Liver (tissue), 9 donors: ENCODE measurements around the gene PTPRN2. TPM values are rescaled to one million over a fixed set of nuclear protein-coding genes. Genes with fewer than 3 reads are reported as not detected.

Experiments
- DNase-seq: peaks from one replicate; pipeline ENCODE4 v3.0.0-alpha.2; 2017; ENCODE audit warnings: low spot score
- H3K27ac ChIP-seq, 2 donors: one replicate each; pipeline ENCODE4 v1.7.0; 2013; ENCODE audit warnings: inconsistent platforms in 2 of 2, low read length in 2 of 2, control low read depth in 1 of 2, low read depth in 1 of 2, mild to moderate bottlenecking in 1 of 2
- H3K27me3 ChIP-seq, 4 donors: one replicate each; pipeline versions ENCODE4 v1.6.1 to v1.7.0; 2013; ENCODE audit warnings: low read length in 3 of 4, inconsistent platforms in 1 of 4, mild to moderate bottlenecking in 1 of 4, moderate library complexity in 1 of 4; ENCODE audit not compliant: control insufficient read depth in 4 of 4, insufficient read depth in 4 of 4
- H3K36me3 ChIP-seq, 4 donors: one replicate each; pipeline versions ENCODE4 v1.6.1 to v1.7.0; 2013; ENCODE audit warnings: low read length in 3 of 4, mild to moderate bottlenecking in 3 of 4, low read depth in 1 of 4, moderate library complexity in 1 of 4; ENCODE audit not compliant: control insufficient read depth in 4 of 4, insufficient read depth in 3 of 4
- H3K4me1 ChIP-seq, 4 donors: one replicate each; pipeline versions ENCODE4 v1.6.1 to v1.7.0; 2013; ENCODE audit warnings: low read length in 3 of 4, mild to moderate bottlenecking in 3 of 4, moderate library complexity in 1 of 4; ENCODE audit not compliant: control insufficient read depth in 4 of 4, insufficient read depth in 4 of 4
- H3K4me3 ChIP-seq, 3 donors: one replicate each; pipeline versions ENCODE4 v1.6.1 to v1.7.0; 2013; ENCODE audit warnings: low read length in 3 of 3, control low read depth in 1 of 3, low read depth in 1 of 3, mild to moderate bottlenecking in 1 of 3
- H3K9ac ChIP-seq, 2 donors: one replicate each; pipeline ENCODE4 v1.7.0; 2013; ENCODE audit warnings: low read length in 2 of 2, mild to moderate bottlenecking in 2 of 2, moderate library complexity in 2 of 2, control low read depth in 1 of 2, low read depth in 1 of 2
- H3K9me3 ChIP-seq, 4 donors: one replicate each; pipeline versions ENCODE4 v1.6.1 to v1.7.0; 2013; ENCODE audit warnings: low read length in 3 of 4; ENCODE audit not compliant: control insufficient read depth in 4 of 4
- ATF3 ChIP-seq: IDR thresholded peaks from 2 replicates; pipeline ENCODE4 v1.6.1; 2016; ENCODE audit warnings: antibody characterized with exemption
- CTCF ChIP-seq: fragments of 150-350 bp; IDR thresholded peaks from 2 replicates; pipeline ENCODE4 v1.5.1; 2017; ENCODE audit warnings: improper control_type of control experiment, low read depth, low read length; ENCODE audit not compliant: missing input control
- EGR1 ChIP-seq, 2 donors: IDR thresholded peaks; 2 replicates each; pipeline ENCODE4 v1.6.1; 2016 to 2018; ENCODE audit warnings: antibody characterized with exemption in 2 of 2, low read depth in 2 of 2
- FOXA1 ChIP-seq: IDR thresholded peaks from 2 replicates; pipeline ENCODE4 v1.6.1; 2016; ENCODE audit warnings: antibody characterized with exemption
- FOXA2 ChIP-seq: IDR thresholded peaks from 2 replicates; pipeline ENCODE4 v1.6.1; 2016; ENCODE audit warnings: antibody characterized with exemption
- GABPA ChIP-seq, 2 donors: IDR thresholded peaks in 1 of 2; conservative IDR thresholded peaks in 1 of 2; 2 replicates each; pipeline ENCODE4 v1.6.1; 2016; ENCODE audit warnings: antibody characterized with exemption in 2 of 2, mild to moderate bottlenecking in 1 of 2, moderate library complexity in 1 of 2
- HNF4A ChIP-seq, 2 donors: conservative IDR thresholded peaks; 2 replicates each; pipeline ENCODE4 v1.6.1; 2016; ENCODE audit warnings: antibody characterized with exemption in 2 of 2, mild to moderate bottlenecking in 2 of 2
- HNF4G ChIP-seq: IDR thresholded peaks from 2 replicates; pipeline ENCODE4 v1.6.1; 2016; ENCODE audit warnings: antibody characterized with exemption
- JUND ChIP-seq, 2 donors: IDR thresholded peaks; 2 replicates each; pipeline ENCODE4 v1.6.1; 2016; ENCODE audit warnings: antibody characterized with exemption in 2 of 2
- MAX ChIP-seq: IDR thresholded peaks from 2 replicates; pipeline ENCODE4 v1.6.1; 2016; ENCODE audit warnings: antibody characterized with exemption
- NR2F2 ChIP-seq: IDR thresholded peaks from 2 replicates; pipeline ENCODE4 v1.6.1; 2016; ENCODE audit warnings: antibody characterized with exemption
- RAD21 ChIP-seq, 2 donors: IDR thresholded peaks; 2 replicates each; pipeline ENCODE4 v1.6.1; 2016; ENCODE audit warnings: antibody characterized with exemption in 2 of 2, mild to moderate bottlenecking in 2 of 2
- REST ChIP-seq: IDR thresholded peaks from 2 replicates; pipeline ENCODE4 v1.6.1; 2016; ENCODE audit warnings: antibody characterized with exemption, mild to moderate bottlenecking
- RXRA ChIP-seq, 2 donors: IDR thresholded peaks; 2 replicates each; pipeline ENCODE4 v1.6.1; 2017 to 2018; ENCODE audit warnings: antibody characterized with exemption in 2 of 2, mild to moderate bottlenecking in 1 of 2
- SP1 ChIP-seq: IDR thresholded peaks from 2 replicates; pipeline ENCODE4 v1.6.1; 2018; ENCODE audit warnings: antibody characterized with exemption, mild to moderate bottlenecking
- TAF1 ChIP-seq: conservative IDR thresholded peaks from 2 replicates; pipeline ENCODE4 v1.6.1; 2016; ENCODE audit warnings: antibody characterized with exemption, mild to moderate bottlenecking
- YY1 ChIP-seq: IDR thresholded peaks from 2 replicates; pipeline ENCODE4 v1.6.1; 2016; ENCODE audit warnings: antibody characterized with exemption, mild to moderate bottlenecking
- ZBTB33 ChIP-seq: IDR thresholded peaks from 2 replicates; pipeline ENCODE4 v1.6.1; 2016; ENCODE audit warnings: antibody characterized with exemption
- WGBS: extraction: QIAGEN DNeasy Blood & Tissue Kit; methylation state at CpG from one replicate; pipeline ENCODE4 v1.1.7; 2013; 5-methylcytosine and 5-hydroxymethylcytosine counted together
- polyA plus RNA-seq, 2 donors: library from polyadenylated mRNA; stranded (reverse) in 1 of 2; unstranded in 1 of 2; fragments of 200-250 nt in 1 of 2; fragments of >200 nt in 1 of 2; fragmentation: Nextera tagmentation in 1 of 2; extraction: Ambion mirVana in 1 of 2; gene quantifications; one replicate each; pipeline versions ENCODE4 v1.2.1 to v1.2.3, GENCODE V29; 2013 to 2015
- total RNA-seq, 2 donors: library from RNA; depleted of rRNA; stranded (reverse); fragments of >200 nt; gene quantifications; one replicate each; pipeline ENCODE4 v1.2.3, GENCODE V29; 2014
- donor health status: healthy.
- donor health status: healthy.
- donor health status: healthy.
- donor health status: healthy.
- donor health status: healthy.

Gene PTPRN2
- total and polyA plus RNA-seq, 4 donors, result 0.75 to 1.9 (median 1.1) TPM

GRCh38 chr7:157617401-157617800 lies 970.2 kb downstream of the PTPRN2 start (continued):
- no peak for TF ChIP-seq SP1
- TF ChIP-seq FOXA1, result no peak

GRCh38 chr7:157616931-157617330 lies 970.7 kb downstream of the PTPRN2 start:
- TF ChIP-seq CTCF, result no peak
- TF ChIP-seq RXRA (IDR thresholded peaks at IDR 0.05), result no peak
- no peak for TF ChIP-seq EGR1 (IDR thresholded peaks at IDR 0.05; ENCODE audit: low read depth in 2 of 2)
- no peak for TF ChIP-seq SP1
- TF ChIP-seq JUND (IDR thresholded peaks at IDR 0.05), result no peak
- no peak for TF ChIP-seq HNF4A (conservative IDR thresholded peaks at IDR 0.05)
- no peak for TF ChIP-seq NR2F2
- no peak for TF ChIP-seq GABPA (IDR thresholded peaks at IDR 0.05 in 1 of 2, conservative IDR thresholded peaks at IDR 0.05 in 1 of 2)
- TF ChIP-seq ATF3, result no peak
- TF ChIP-seq FOXA1, result no peak
- no peak for TF ChIP-seq MAX
- TF ChIP-seq YY1, result no peak
- TF ChIP-seq FOXA2, result no peak
- Histone ChIP-seq H3K27ac (no peak overlapping the region), H3K9ac (no peak overlapping the region), H3K9me3 (peaks cover 0 to 3% (median 0%) of the 10 kb centered on the region in 4 donors), H3K36me3 (peaks cover 0 to 1% (median 0%) of the 10 kb centered on the region in 4 donors), H3K4me3 (no peak overlapping the region), H3K27me3 (peaks cover 0 to 3% (median 0%) of the 10 kb centered on the region in 4 donors), H3K4me1 (peaks cover 0 to 4% (median 1%) of the 10 kb centered on the region in 4 donors)
- 92% methylated on average over 21 of the region's 21 CpGs for WGBS
- no peak for DNase-seq

- Histone ChIP-seq H3K9me3 (peaks cover 0 to 3% (median 0%) of the 10 kb centered on the region in 4 donors), H3K27ac (no peak overlapping the region), H3K9ac (no peak overlapping the region), H3K27me3 (peaks cover 0 to 2% (median 0%) of the 10 kb centered on the region in 4 donors), H3K36me3 (peaks cover 0 to 1% (median 0%) of the 10 kb centered on the region in 4 donors), H3K4me3 (no peak overlapping the region), H3K4me1 (peaks cover 0 to 4% (median 1%) of the 10 kb centered on the region in 4 donors)
- TF ChIP-seq FOXA2 (no peak), SP1 (no peak), RAD21 (IDR thresholded peaks at IDR 0.05) (no peak), EGR1 (IDR thresholded peaks at IDR 0.05; ENCODE audit: low read depth in 2 of 2) (no peak), RXRA (IDR thresholded peaks at IDR 0.05) (no peak), ATF3 (no peak), NR2F2 (no peak), MAX (no peak), TAF1 (no peak), GABPA (IDR thresholded peaks at IDR 0.05 in 1 of 2, conservative IDR thresholded peaks at IDR 0.05 in 1 of 2) (no peak), REST (no peak), JUND (IDR thresholded peaks at IDR 0.05) (no peak), CTCF (no peak), FOXA1 (no peak), ZBTB33 (no peak), YY1 (no peak), HNF4A (conservative IDR thresholded peaks at IDR 0.05) (no peak), HNF4G (no peak)
- DNase-seq, result no peak
- whole genome bisulfite sequencing, result 82% methylated on average over 4 of the region's 4 CpGs
These were observed 971.2 kb downstream of the PTPRN2 start for GRCh38 chr7:157616426-157616825.
